HepG2 (cell line): ENCODE results near the gene GNAS. TPM values are rescaled to one million over a fixed set of nuclear protein-coding genes. Genes with fewer than 3 reads are reported as not detected.

Experiments used
- ATAC-seq: fragments of 200-7000 bp; cut with Tn5 transposase; 3 replicates; pipeline ENCODE4 v1.9.1; 2020; ENCODE audit warnings: mild to moderate bottlenecking, moderate library complexity
- BruUV-seq: library from RNA; stranded (reverse); fragments of 400-500 nt; replicated peaks from 2 replicates; lab custom pipeline; 2021; lab: Mats Ljungman, UMichigan
- CTCF ChIA-PET: fragments of 300-600 bp; formaldehyde crosslinking; extraction: SDS; loops from one replicate; lab custom pipeline; 2021; ENCODE audit warnings: low total read pairs, inconsistent platforms, low intra/inter-chr PET ratio; lab: Yijun Ruan, JAX
- POLR2A ChIA-PET: fragments of 350-600 bp; sonication (Branson Sonifier 250); formaldehyde crosslinking; loops from one replicate; lab custom pipeline; 2020; ENCODE audit warnings: antibody characterized with exemption, inconsistent platforms; lab: Yijun Ruan, JAX
- DNase-seq: peaks from one replicate; pipeline ENCODE4 v3.0.0-alpha.2; 2015; ENCODE audit warnings: low spot score
- FAIRE-seq: peaks from 3 replicates; lab custom pipeline; 2011; peaks lifted over from hg19 to GRCh38; lab: Jason Lieb, UNC
- H2AFZ ChIP-seq: one replicate; pipeline ENCODE4 v1.6.1; 2011; ENCODE audit warnings: low read length, inconsistent platforms
- H3K27ac ChIP-seq: fragments of 300-600 bp; 3 replicates; pipeline ENCODE4 v1.8.0; 2011; ENCODE audit warnings: mixed run types, mild to moderate bottlenecking, mixed read lengths, low read length, inconsistent platforms; ENCODE audit not compliant: insufficient read depth; ENCODE audit errors: extremely low read length
- H3K27me3 ChIP-seq, 2 experiments: fragments of 200-600 bp in 1 of 2; 2 replicates in 1 of 2; 3 replicates in 1 of 2; pipeline versions ENCODE4 v1.6.0 to v1.8.0; 2011; ENCODE audit warnings: low read length in 2 of 2, mild to moderate bottlenecking in 2 of 2, moderate library complexity in 2 of 2, inconsistent platforms in 1 of 2; ENCODE audit not compliant: insufficient read depth in 2 of 2, control insufficient read depth in 1 of 2
- H3K36me3 ChIP-seq, 2 experiments: fragments of 200-600 bp in 1 of 2; replicated peaks in 1 of 2; 2 replicates in 1 of 2; 3 replicates in 1 of 2; pipeline versions ENCODE4 v1.5.1 to v1.8.0; 2011; ENCODE audit warnings: low read length in 2 of 2, inconsistent platforms in 1 of 2; ENCODE audit not compliant: insufficient read depth in 2 of 2, control insufficient read depth in 1 of 2
- H3K4me1 ChIP-seq: 2 replicates; pipeline ENCODE4 v1.5.1; 2012; ENCODE audit warnings: low read length, inconsistent platforms; ENCODE audit not compliant: insufficient read depth
- H3K4me2 ChIP-seq: 2 replicates; pipeline ENCODE4 v1.6.0; 2011; ENCODE audit warnings: low read depth, low read length, inconsistent platforms
- H3K4me3 ChIP-seq, 3 experiments: fragments of 200-600 bp in 1 of 3; sonication (generic), shearing (Covaris generic) in 1 of 3; replicated peaks in 1 of 3; 2 replicates each; pipeline ENCODE4 v1.5.1; 2011 to 2016; ENCODE audit warnings: low read length in 3 of 3, inconsistent platforms in 2 of 3, low read depth in 2 of 3, mild to moderate bottlenecking in 2 of 3, control low read depth in 1 of 3, mixed read lengths in 1 of 3; ENCODE audit not compliant: insufficient read depth in 1 of 3
- H3K79me2 ChIP-seq: one replicate; pipeline ENCODE4 v1.6.1; 2011; ENCODE audit warnings: low read length, inconsistent platforms; ENCODE audit not compliant: insufficient read depth
- H3K9ac ChIP-seq: 2 replicates; pipeline ENCODE4 v1.6.0; 2011; ENCODE audit warnings: mild to moderate bottlenecking, low read depth, low read length, inconsistent platforms; ENCODE audit not compliant: insufficient read depth
- H3K9me3 ChIP-seq: 2 replicates; pipeline ENCODE4 v1.5.1; 2012; ENCODE audit warnings: mild to moderate bottlenecking, low read length
- H4K20me1 ChIP-seq: 2 replicates; pipeline ENCODE4 v1.6.0; 2011; ENCODE audit warnings: inconsistent platforms, mild to moderate bottlenecking, low read length, moderate library complexity; ENCODE audit not compliant: insufficient read depth
- HOXD1 ChIP-seq: sonication (generic); formaldehyde crosslinking; IDR thresholded peaks from 2 replicates; pipeline ENCODE4 v1.5.0; 2020; ENCODE audit warnings: missing genetic modification reagents
- SNAPC2 ChIP-seq: sonication (generic); formaldehyde crosslinking; IDR thresholded peaks from 2 replicates; pipeline ENCODE4 v1.8.1; 2022; ENCODE audit warnings: mild to moderate bottlenecking, missing genetic modification reagents
- TEAD2 ChIP-seq: sonication (generic); formaldehyde crosslinking; IDR thresholded peaks from 2 replicates; pipeline ENCODE4 v1.9.0; 2021; ENCODE audit warnings: missing genetic modification reagents
- ZFX ChIP-seq: sonication (generic); formaldehyde crosslinking; IDR thresholded peaks from 2 replicates; pipeline ENCODE4 v1.4.0; 2020; ENCODE audit warnings: mild to moderate bottlenecking, low read depth, missing genetic modification reagents, moderate library complexity
- ZKSCAN1 ChIP-seq: fragments of 150-350 bp; IDR thresholded peaks from 2 replicates; pipeline ENCODE4 v1.6.1; 2014; ENCODE audit warnings: low read length
- ZNF101 ChIP-seq: sonication (generic); formaldehyde crosslinking; IDR thresholded peaks from 2 replicates; pipeline ENCODE4 v1.4.0; 2020; ENCODE audit warnings: mild to moderate bottlenecking, low read depth, missing genetic modification reagents, borderline replicate concordance
- ZNF136 ChIP-seq: sonication (generic); formaldehyde crosslinking; IDR thresholded peaks from 2 replicates; pipeline ENCODE4 v1.8.1; 2022; ENCODE audit warnings: low read depth, mild to moderate bottlenecking, moderate library complexity, missing genetic modification reagents
- ZNF362 ChIP-seq: sonication (generic); formaldehyde crosslinking; IDR thresholded peaks from 2 replicates; pipeline ENCODE4 v1.4.0; 2020; ENCODE audit warnings: missing genetic modification reagents, mild to moderate bottlenecking, borderline replicate concordance
- ZNF441 ChIP-seq: sonication (generic); formaldehyde crosslinking; IDR thresholded peaks from 2 replicates; pipeline ENCODE4 v1.7.0; 2021; ENCODE audit warnings: missing genetic modification reagents, borderline replicate concordance
- ZNF510 ChIP-seq: sonication (generic); formaldehyde crosslinking; IDR thresholded peaks from 2 replicates; pipeline ENCODE4 v1.4.0; 2020; ENCODE audit warnings: low read depth, mild to moderate bottlenecking, missing genetic modification reagents
- WGBS: methylation state at CpG from one replicate; pipeline ENCODE4 v1.1.6; 2017; ENCODE audit warnings: low lambda C conversion rate; 5-methylcytosine and 5-hydroxymethylcytosine counted together
- in situ Hi-C: cut with HindIII; loops from 2 replicates; pipeline ENCODE4 v1.10.0; 2017; ENCODE audit warnings: low pct_unique_long_range_greater_than_20kb; ENCODE audit not compliant: extremely low pct_ligation_motif_present
- intact Hi-C: fragments of 100-400 bp; cut with micrococcal nuclease; formaldehyde crosslinking; loops from one replicate; pipeline ENCODE4 v1.10.0; 2022; ENCODE audit not compliant: unreplicated experiment
- polyA plus RNA-seq, 8 experiments: library from polyadenylated mRNA; depleted of rRNA in 3 of 8; stranded (reverse) in 7 of 8; unstranded in 1 of 8; fragments of >200 nt; fragmentation: Illumina TruSeq in 4 of 8; extraction: Trizol in 4 of 8; gene quantifications; 2 replicates each; pipeline versions ENCODE4 v1.2.1 to v1.2.3, GENCODE V29; 2011 to 2016; ENCODE audit warnings: low read depth in 4 of 8, missing spikeins in 1 of 8, mixed read lengths in 1 of 8; ENCODE audit not compliant: insufficient read depth in 1 of 8
- total RNA-seq, 5 experiments: library from RNA; depleted of rRNA; stranded (reverse); fragments of >200 nt; fragmentation: Illumina TruSeq; extraction: Trizol; gene quantifications; 2 replicates each; pipeline ENCODE4 v1.2.3, GENCODE V29; 2016; ENCODE audit warnings: low read depth in 1 of 5

Gene GNAS
- total and polyA plus RNA-seq, 2 of the 13 experiments (the other 11 are each of a cell fraction or from before 2014, with no cell fraction given), result 407 to 1,008 TPM

DNA sequence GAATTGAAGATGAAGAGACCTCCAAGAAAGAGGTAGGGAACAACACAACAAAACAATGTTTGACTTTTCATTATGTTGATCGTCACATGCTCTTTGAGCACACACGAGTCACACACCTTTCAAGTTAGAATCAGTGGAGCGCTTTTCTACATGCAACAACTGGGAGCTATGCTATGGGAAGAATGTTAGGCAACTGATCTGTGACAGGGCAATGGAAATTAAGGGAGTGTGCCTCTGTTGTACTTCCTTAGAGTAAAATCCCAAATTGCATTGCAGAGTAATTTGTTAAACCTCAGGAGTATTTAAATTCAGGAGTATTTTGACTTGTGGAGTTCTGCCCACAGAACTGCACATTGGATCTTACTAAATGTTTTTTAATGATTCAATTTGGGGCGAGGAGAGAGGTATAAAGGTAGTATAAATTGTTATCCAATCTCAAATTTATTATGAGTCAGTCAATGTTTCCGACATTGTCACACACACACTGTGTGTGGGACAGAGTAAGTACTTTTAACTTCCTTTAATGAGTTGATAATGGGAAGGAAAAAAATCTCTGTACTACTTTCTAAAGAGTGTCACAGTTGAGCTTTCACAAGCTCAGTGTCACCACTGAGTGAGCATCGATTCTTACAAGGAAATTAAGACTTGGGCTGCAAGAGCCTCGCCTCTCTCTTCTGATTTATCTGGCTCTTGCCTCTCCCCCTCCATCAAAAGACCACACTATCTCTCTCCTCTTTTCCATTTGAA lies 10.7 kb downstream of the GNAS start:
- DNase-seq, result no peak
- Histone ChIP-seq H3K36me3 (no peaks in the 10 kb centered on the region), H3K27ac (no peak overlapping the region), H3K9ac (no peak overlapping the region), H3K27me3 (no peaks in the 10 kb centered on the region; a peak in 1 of 5 replicates), H3K4me3 (no peak overlapping the region), H3K79me2 (no peaks in the 10 kb centered on the region), H3K4me2 (no peak overlapping the region), H2AFZ (no peak overlapping the region), H4K20me1 (no peaks in the 10 kb centered on the region), H3K4me1 (no peaks in the 10 kb centered on the region)
- CTCF ChIA-PET, result no interaction called here
- in situ Hi-C loops, result no loop called here
- BruUV-seq, result no TSS peak
- FAIRE-seq, result no peak
- ATAC-seq, result no peak
- WGBS, result 13% methylated on average over 7 of the region's 7 CpGs
- POLR2A ChIA-PET, result no interaction called here
- no peak for TF ChIP-seq ZNF362 (CRISPR knock-in tag)
- no peak for TF ChIP-seq ZNF441 (CRISPR knock-in tag)
- TF ChIP-seq ZNF136, result no peak
- TF ChIP-seq TEAD2 (CRISPR knock-in tag), result no peak
- TF ChIP-seq ZNF101 (CRISPR knock-in tag), result no peak
- no peak for TF ChIP-seq SNAPC2 (CRISPR knock-in tag)
- TF ChIP-seq ZFX, result no peak
- TF ChIP-seq HOXD1, result no peak
- no peak for TF ChIP-seq ZKSCAN1
- no peak for TF ChIP-seq ZNF510 (CRISPR knock-in tag)
- TF ChIP-seq, all 625 proteins: peak for 0
- H3K9me3 ChIP-seq, result no peaks in the 10 kb centered on the region
- intact Hi-C loops, result no loop called here
